GM12865 (cell line): ENCODE measurements around the gene NDFIP2.

Experiments used
- DNase-seq: peaks from one replicate; pipeline ENCODE4 v3.0.0; 2010; ENCODE audit warnings: low read depth
- H3K4me3 ChIP-seq: 2 replicates; pipeline ENCODE4 v1.5.1; 2011; ENCODE audit warnings: mild to moderate bottlenecking, low read depth, low read length, control low read depth
- TF ChIP-seq, protein P1 (sequence below): IDR thresholded peaks from 2 replicates; pipeline ENCODE4 v1.5.1; 2011; ENCODE audit warnings: low read length, control low read depth, low read depth, inconsistent platforms; ENCODE audit not compliant: insufficient read depth; ENCODE audit errors: missing control alignments

Gene NDFIP2

DNA sequence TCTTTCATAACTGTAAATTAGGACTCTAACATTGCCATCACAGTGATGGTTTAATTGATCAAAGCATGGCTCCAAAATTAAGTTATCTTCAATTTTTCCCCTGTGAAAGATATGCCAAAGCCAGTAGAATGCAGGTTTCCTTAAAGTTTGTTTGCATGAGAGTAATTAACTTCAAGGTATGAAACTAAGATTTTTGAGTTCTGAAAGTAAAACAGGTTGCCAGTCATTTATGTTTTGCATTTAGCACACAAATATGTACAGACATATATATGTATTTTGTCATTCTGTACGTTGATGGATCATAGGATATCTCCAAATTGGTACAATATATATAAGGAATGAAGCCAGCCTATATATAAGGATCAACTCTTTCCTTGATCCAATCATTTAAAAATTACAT lies 23.6 kb upstream of the NDFIP2 start:
- TF ChIP-seq, protein P1, sequence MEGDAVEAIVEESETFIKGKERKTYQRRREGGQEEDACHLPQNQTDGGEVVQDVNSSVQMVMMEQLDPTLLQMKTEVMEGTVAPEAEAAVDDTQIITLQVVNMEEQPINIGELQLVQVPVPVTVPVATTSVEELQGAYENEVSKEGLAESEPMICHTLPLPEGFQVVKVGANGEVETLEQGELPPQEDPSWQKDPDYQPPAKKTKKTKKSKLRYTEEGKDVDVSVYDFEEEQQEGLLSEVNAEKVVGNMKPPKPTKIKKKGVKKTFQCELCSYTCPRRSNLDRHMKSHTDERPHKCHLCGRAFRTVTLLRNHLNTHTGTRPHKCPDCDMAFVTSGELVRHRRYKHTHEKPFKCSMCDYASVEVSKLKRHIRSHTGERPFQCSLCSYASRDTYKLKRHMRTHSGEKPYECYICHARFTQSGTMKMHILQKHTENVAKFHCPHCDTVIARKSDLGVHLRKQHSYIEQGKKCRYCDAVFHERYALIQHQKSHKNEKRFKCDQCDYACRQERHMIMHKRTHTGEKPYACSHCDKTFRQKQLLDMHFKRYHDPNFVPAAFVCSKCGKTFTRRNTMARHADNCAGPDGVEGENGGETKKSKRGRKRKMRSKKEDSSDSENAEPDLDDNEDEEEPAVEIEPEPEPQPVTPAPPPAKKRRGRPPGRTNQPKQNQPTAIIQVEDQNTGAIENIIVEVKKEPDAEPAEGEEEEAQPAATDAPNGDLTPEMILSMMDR, result no peak
- no peak overlapping the region for H3K4me3 ChIP-seq
- DNase-seq, result no peak

DNA sequence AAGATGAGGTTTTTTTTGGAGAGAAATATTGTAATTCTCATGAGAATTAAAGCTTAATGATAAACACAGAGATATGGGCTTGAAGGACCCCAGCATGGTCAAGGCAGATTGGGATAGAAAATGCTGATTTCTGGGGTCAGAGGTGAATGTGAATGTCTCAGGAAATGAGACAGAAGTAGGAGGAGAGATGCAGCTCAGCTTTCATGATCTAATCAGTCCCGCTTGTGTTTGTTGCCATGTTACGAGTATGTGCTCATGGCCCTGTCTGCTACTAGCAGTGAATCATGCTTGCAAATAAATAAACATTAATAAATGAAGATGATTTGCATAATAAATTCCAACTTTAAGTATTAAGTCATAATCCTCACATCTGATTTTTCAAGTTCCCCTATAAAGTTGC lies 23.0 kb upstream of the NDFIP2 start:
- TF ChIP-seq, protein P1, result no peak
- no peak for DNase-seq
- H3K4me3 ChIP-seq, result no peak overlapping the region

DNA sequence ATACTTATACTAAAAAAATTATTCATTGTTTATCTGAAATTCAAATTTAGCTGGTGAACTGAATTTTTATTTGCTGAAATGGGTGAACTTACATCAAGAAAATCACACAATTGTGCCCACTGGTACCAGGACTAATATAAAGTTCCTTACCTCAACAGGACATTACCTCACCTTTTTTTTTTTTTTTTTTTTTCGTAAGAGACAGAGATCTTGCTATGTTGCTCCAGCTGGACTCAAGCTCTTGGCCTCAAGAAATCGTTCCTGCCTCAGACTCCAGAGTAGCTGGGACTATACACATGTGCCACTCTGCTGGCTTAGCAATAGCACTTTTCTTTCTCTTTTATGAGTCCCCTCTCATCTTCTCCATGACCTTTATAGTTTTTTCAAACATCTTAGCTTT lies 22.5 kb upstream of the NDFIP2 start:
- DNase-seq, result no peak
- no peak overlapping the region for H3K4me3 ChIP-seq
- TF ChIP-seq, protein P1, result no peak

DNA sequence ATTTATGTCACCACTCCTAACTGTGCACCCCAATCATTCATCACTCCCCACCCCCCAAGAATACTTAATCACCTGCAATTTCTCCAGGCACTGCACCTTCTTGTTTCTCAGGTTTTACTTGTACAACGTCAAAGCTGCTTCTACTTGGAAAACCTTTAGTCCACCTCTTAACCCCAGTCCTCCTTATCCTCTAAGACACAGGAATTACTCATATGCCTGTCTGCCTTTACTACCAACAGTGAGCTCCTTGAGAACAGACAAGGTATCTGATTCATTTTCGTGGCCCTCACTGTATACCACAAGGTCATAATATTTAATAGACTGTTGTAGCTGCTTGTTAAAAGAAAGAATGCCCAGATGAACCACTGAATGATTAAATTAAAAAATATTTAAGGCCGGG lies 21.0 kb upstream of the NDFIP2 start:
- TF ChIP-seq, protein P1, result no peak
- no peak overlapping the region for H3K4me3 ChIP-seq
- no peak for DNase-seq

DNA sequence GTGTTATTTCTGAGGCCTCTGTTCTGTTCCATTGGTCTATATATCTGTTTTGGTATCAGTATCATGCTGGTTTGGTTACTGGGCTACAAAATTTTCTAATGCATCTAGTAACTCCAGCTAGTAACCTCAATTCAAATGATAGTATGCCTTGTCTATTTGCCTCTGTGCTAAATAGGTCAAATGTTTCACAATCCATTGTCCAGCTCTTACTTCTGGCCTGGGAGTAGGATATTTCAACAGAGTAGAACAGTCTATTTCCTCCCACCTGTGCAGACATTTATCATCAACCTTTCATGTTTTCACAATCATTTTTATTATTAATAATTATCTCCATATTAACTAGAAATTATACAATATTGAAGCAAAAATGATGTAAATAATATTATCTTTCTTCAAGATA lies 18.1 kb upstream of the NDFIP2 start:
- no peak for DNase-seq
- TF ChIP-seq, protein P1, result no peak
- H3K4me3 ChIP-seq, result no peak overlapping the region

DNA sequence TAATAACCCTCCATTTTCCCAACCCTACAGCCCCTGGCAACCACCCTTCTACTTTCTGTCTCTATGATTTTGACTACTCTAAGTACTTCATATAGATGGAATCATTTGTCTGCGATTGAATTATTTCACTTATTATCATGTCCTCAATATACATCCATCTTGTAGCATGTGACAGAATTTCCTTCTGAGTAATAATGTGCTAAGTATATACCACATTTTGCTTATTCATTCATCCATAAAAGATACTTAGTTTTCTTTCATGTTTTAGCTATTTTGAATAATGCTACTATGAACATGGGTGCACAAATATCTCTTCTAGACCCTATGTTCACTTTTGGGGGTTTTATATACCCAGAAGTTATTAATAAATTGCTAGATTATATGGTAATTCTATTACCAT lies 17.4 kb upstream of the NDFIP2 start:
- TF ChIP-seq, protein P1, result no peak
- no peak for DNase-seq

DNA sequence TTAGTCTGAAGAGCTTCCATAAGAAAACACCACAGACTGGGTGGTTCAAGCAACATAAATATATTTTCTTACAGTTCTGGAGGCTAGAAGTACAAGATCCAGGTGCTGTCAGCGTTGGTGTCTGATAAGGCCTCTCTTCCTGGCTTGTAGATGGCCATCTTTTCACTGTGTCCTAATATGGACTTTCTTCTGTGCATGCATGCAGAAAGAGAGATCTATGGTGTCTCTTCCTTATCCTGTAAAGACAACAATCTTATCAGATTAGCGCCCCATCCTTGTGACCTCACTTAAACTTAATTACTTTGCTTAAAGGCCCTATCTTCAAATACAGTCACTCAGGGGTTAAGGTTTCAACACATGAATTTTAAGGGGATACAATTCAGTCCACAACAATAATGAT lies 14.1 kb upstream of the NDFIP2 start:
- DNase-seq, result no peak
- TF ChIP-seq, protein P1, result no peak
- no peak overlapping the region for H3K4me3 ChIP-seq

More for the DNA sequence above, 17.4 kb upstream of the NDFIP2 start:
- H3K4me3 ChIP-seq, result no peak overlapping the region
